ENCODE data around the gene ZFYVE16. TPM values are rescaled to one million over a fixed set of nuclear protein-coding genes. Genes with fewer than 3 reads are reported as not detected.

ZFYVE16 gene
- total and polyA plus RNA-seq, 2 of the 13 experiments (the other 11 are each of a cell fraction or from before 2014, with no cell fraction given), result 9.3 to 33.3 TPM

DNA sequence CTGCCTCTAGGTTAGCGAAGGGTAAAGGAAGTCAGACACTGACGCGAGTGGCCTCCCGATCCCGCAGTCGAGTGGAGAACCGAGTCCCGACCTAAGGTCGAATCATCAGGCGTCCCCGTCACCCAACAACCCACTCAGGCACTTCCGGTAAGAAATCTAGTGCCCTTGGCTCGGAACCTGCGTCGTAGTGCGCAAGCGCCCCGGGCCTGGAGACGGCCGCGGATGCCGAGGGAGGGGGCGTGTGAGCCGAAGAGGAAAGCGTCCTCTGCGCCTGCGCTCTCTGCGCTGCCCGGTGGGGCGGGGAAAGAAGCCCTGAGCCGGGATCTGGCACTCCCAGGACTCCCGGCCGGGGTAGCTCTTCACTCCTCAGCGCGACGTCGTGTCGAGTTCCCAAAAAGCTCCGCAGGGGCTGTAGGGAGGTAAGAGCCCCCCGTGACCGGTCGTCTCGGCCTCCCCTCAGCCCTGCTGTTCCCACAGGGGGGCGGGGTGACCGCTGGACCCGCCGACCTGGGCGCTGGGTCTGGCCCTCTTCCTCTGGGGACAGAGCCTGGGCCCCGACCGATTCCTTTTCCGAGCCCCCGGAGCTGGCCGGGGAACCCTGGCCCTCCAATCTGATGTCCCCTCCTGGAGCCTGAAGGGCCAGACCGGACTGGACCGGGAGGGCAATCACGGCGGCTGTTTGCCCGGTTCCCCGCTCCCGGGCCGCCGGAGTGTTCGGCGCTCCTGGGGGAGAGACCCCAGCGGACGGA lies at the start of gene ZFYVE16 (continued):
- 0 out of 2 replicates have a peak, but pooled peaks have one; percentile 61 for TF ChIP-seq KIAA2018 (CRISPR knock-in tag; IDR thresholded peaks at IDR 0.05; ENCODE audit: borderline replicate concordance)
- TF ChIP-seq ZNF800 (CRISPR knock-in tag; IDR thresholded peaks at IDR 0.05), result peak; percentile 77
- TF ChIP-seq PLRG1 (conservative IDR thresholded peaks at IDR 0.05), result no peak
- peak; percentile 20; the same call in 1 of the 2 replicates for TF ChIP-seq ESRRA (CRISPR knock-in tag; IDR thresholded peaks at IDR 0.05; ENCODE audit: low read depth)
- TF ChIP-seq ZNF256 (CRISPR knock-in tag; conservative IDR thresholded peaks at IDR 0.05), result no peak
- no peak for TF ChIP-seq ZNF740 (CRISPR knock-in tag; IDR thresholded peaks at IDR 0.05)
- no peak for TF ChIP-seq ZNF30 (CRISPR knock-in tag; IDR thresholded peaks at IDR 0.05)
- no peak for TF ChIP-seq AHR (CRISPR knock-in tag; IDR thresholded peaks at IDR 0.05)
- peak; percentile 51; the same call in 1 of the 2 replicates for TF ChIP-seq ATF7-NPFF (CRISPR knock-in tag; IDR thresholded peaks at IDR 0.05; ENCODE audit: low read depth)
- TF ChIP-seq ZNF652 (CRISPR knock-in tag; IDR thresholded peaks at IDR 0.05; ENCODE audit: borderline replicate concordance, low read depth), result no peak
- TF ChIP-seq, protein P1, sequence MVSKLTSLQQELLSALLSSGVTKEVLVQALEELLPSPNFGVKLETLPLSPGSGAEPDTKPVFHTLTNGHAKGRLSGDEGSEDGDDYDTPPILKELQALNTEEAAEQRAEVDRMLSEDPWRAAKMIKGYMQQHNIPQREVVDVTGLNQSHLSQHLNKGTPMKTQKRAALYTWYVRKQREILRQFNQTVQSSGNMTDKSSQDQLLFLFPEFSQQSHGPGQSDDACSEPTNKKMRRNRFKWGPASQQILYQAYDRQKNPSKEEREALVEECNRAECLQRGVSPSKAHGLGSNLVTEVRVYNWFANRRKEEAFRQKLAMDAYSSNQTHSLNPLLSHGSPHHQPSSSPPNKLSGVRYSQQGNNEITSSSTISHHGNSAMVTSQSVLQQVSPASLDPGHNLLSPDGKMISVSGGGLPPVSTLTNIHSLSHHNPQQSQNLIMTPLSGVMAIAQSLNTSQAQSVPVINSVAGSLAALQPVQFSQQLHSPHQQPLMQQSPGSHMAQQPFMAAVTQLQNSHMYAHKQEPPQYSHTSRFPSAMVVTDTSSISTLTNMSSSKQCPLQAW (CRISPR knock-in tag; IDR thresholded peaks at IDR 0.05), result peak; percentile 23; the same call in 1 of the 2 replicates
- TF ChIP-seq ZSCAN21 (CRISPR knock-in tag; IDR thresholded peaks at IDR 0.05; ENCODE audit: borderline replicate concordance), result peak; percentile 61
- TF ChIP-seq NBN (conservative IDR thresholded peaks at IDR 0.05), result no peak
